ENCODE data around the gene CADM2.
A peak's percentile ranks its signal among the peaks of the same experiment; 100 is the strongest.
"Not testable (repeated sequence)": the region's sequence is repeated elsewhere in the genome, so short reads cannot be mapped to it uniquely, and the experiment has no call there.

Gene CADM2

DNA sequence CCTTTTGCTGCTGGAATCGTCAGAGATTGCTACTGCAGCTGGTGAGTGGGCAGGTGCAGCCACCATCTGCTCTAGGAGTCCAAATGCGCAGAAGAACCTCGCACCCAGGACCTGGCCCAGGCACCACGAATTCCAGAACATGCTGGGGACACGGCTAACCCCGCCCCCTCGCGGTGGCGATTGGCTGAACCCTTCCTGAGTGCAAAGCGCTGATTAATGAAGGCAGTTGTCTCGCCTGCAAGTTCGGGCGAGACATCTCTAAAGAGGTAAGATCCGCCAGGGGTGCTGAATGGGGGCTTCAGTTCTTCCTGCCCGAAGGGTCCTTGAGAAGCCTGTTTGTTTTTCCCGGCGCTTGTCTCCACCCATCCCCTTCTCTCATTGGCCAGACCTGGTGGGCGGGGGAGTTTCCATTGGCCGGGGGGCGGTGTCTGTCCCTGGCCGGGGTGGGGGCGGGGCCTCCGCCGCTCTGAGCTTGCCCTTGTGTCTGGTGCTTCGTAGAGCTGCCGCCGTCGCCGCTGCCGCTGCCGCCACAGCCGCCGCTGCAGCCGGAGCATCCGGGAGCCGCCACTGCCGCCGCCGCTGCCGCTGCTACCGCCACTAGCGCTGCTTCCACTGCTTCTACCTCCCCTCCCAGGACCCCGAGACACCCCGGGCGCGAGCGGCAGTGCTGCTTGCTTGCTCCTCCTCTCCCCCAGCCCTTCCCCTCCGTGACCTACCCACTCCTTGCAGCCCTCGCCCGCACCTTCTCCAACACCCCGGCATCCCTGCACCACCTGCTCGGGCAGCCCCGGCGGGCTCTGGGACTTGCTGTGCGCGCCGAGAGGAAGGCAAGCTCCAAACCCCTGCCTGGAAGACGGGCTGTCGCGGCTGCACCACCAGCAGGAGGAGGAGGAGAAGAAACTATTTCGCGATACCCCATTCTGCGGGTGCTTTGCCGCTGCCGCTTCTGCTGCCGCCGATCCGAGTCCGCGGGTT is at the start of gene CADM2:
TSS of gene CADM2 (plus strand) at position 495 of the 975 bp plus-strand sequence.
- peak; percentile 7 for DNase-seq

- DNase-seq: not testable (repeated sequence)
Measured at GRCh38 chr3:84918592-84918991, 40.2 kb upstream of the CADM2 start.

- DNase-seq: no peak
Measured at GRCh38 chr3:84922682-84923081, 36.1 kb upstream of the CADM2 start.

DNA sequence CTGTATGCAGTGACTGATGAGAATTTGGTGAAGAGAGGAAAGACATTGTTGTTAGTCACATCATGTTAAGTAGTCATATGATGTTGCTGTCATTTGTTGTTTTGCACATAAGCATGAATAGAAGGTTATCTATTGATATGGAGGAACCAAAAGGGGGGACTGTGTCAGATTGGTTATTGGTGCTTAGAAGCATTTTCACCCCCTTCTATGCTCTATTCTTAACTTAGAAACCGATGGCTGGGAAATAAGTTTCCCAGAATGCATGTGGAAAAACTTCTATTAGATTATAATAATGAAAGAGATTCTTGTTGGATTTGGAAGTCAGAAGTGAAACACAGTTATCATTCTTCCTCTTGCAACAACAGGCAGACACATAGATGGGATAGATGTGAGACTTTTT is 33.2 kb upstream of the CADM2 start:
- no peak for DNase-seq

DNA sequence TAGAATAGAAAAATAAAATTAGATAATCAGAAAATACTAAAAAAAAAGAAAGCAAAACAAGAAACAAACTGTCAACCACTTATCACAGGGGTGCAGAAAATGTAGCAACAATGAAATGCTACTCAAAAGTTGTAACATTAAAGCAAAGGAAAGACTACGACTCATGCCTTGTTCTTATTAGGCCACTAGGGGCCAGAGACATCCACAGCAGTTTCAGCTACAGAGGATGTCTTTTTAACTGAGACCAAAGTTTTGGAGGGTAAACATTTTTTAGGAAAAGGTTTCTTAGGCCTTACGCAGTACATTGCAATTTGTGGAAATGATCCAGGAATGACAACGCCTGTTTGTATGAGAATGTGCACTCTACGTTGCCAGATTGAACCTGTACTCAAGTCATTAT is 15.4 kb upstream of the CADM2 start:
- DNase-seq: no peak

GRCh38 chr3:84946240-84946639 is 12.5 kb upstream of the CADM2 start:
- DNase-seq: no peak

DNA sequence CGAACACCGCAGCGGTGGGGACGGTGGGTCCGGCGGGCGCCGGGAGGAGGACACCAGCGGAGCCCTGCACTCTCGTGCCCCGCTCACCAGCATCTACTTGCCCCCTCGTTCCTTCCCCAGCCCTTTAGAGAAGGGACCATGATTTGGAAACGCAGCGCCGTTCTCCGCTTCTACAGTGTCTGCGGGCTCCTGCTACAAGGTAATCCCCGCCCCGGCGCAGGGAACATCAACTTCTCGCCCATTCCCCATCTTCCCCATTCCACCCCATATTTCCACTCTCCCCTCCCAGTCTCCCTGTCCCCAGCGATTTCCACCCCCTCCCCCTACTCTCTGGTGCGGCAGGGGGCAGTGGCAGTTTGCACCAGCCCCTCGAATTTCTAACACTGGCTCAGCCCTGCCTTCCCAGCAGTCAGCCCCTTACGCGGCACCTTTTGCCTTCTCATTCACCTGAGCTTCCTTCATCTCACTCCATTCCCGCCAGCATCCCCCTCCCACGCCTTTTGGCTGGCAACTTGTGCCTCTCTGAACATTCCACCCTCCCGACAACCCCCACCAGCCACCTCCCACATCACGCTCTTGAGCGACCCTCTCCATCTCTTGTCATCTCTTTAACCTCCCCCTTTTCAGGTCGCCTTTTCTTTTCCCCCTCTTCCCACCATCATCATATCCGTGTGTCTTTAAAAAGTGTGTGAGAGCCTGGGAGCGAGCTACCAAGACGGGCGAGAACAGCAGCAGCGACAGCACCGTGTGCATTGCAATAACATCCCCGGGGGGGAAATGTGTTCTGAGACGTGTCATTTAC is 882 bp downstream of the CADM2 start:
- DNase-seq: no peak

- no peak for DNase-seq
Measured at GRCh38 chr3:84960581-84960980, 1.8 kb downstream of the CADM2 start.

- DNase-seq: no peak
Measured at GRCh38 chr3:84961011-84961410, 2.2 kb downstream of the CADM2 start.

GRCh38 chr3:84961521-84962255 is 2.9 kb downstream of the CADM2 start:
- no peak for DNase-seq

GRCh38 chr3:84962415-84962814 is 3.6 kb downstream of the CADM2 start:
- no peak for DNase-seq

- DNase-seq: no peak
Measured at GRCh38 chr3:84963137-84963536, 4.3 kb downstream of the CADM2 start.

GRCh38 chr3:84965141-84965540 is 6.4 kb downstream of the CADM2 start:
- no peak for DNase-seq

DNA sequence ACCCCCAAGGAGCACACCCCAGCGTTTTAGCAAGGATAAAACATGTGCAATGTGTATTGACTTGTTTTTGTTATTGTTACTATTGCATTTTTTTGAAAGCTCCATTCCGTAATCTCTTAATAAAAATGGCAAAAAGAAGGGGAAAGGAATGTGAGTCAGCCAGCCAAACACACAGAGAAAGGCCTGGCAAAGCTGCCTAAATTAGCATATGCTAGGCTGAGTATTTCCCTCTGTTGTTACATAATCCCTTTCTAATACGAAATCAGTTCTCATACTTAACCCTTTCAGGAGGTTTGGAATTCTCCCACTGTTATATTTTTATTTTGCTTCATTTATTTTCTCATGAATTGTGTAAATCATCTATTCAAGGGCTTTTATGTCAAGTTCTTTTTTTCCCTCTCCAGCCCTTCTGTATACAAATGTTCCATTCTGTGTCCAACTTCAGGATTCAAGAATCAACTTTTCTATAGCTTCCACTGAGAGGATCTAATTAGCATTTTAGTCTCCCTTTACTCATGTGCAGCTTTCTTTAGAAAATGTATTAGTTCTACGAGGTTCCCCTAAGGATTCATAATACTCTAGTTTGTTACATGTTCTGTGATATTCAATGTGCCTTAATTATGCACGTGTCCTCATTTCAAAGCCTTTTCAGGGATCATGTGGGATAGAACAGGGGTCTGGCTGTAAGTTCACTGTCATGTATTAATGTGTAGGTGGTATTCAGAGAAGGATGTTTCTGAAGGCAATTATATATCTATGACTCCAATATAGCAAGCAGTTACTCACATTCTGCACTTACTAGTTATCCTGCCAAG is 9.2 kb downstream of the CADM2 start:
- DNase-seq: no peak

DNA sequence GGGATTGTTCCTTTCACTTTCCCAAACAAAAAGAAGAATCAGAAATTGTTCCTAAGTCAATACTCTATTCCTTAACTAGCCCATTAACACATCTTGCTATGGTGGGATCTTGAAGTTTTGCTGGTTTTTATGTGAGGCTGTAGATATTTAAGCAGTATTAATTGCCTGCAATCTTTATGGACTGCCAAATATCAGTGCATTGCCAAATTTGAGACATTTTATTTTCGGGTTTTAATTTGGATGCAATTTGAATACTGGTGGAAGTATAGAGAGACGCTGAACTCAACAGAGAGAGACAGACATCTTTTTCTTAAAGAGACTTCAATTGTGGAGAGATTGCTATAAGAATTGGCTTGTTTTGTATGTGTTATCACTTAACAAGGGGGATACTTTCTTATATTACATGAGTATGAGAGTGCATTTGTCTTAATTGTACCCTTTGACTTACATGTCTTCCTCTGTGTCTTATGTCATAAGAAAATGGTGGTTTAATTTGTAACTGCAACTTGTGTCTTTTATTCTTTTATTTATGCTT is 10.0 kb downstream of the CADM2 start:
- DNase-seq: no peak

- DNase-seq: no peak
Measured at GRCh38 chr3:84974347-84974746, 15.6 kb downstream of the CADM2 start.

- DNase-seq: no peak
Measured at GRCh38 chr3:84977021-84977420, 18.2 kb downstream of the CADM2 start.

DNA sequence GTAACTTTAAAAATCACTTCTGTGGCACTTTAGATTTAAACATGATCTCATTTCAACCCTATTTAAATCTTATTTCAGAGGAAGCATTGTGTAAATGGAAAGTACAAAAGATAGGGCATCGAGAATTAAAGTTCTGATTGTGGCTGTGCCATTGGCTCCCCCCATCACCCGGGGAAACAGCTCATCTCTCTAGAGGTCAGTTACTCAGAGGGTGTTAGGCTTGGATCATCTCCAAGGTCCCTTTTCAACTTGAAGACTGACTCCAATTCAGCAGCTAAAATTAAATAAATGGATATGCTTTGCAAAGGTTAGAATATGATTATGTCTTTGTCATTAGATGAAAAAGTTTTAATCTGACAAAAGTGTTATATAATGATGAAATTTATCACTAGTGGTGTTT is 20.1 kb downstream of the CADM2 start:
- DNase-seq: no peak

DNA sequence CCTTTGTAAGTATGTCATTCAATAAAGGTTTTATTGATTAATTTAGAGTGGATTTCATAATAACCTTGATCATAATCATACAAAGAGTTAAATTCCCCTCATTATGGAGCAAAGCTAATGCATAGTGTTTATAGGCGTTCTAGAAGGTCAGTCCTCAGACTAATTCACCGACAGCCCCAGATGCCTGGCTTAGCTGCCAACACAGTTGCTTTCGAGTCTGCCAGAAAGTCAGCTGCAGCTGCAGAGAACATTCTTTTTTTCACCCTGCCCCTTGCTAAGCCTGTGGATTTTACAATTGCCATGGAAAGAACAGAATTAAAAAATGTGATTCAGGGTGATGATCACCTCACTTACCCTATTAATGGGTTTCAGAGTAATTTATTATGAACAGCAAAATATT is 21.2 kb downstream of the CADM2 start:
- DNase-seq: no peak

DNA sequence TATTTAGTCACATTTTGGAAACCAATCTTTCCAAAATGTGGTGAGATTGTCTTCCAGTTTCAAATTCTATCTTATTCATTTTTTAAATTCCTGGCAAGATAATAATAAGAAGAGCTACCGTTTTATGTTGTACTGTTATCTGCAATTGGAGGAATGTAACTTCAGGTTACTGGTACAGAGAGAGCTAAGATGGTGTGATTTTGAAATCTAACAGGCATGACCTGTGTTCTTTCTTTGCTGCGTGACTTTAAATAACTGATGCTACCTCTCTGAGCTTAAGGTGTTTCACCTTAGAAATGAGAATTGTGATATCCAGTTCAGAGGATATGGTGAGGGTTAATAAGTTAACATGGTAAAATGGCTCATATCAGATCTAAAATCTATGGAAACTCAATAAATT is 21.7 kb downstream of the CADM2 start:
- DNase-seq: no peak

GRCh38 chr3:84983490-84983889 is 24.7 kb downstream of the CADM2 start:
- no peak for DNase-seq

GRCh38 chr3:84984429-84984828 is 25.6 kb downstream of the CADM2 start:
- no peak for DNase-seq

Measured in DMS79 (cell line).